ENCODE results near the gene SLK. TPM values are rescaled to one million over a fixed set of nuclear protein-coding genes. Genes with fewer than 3 reads are reported as not detected.

The SLK gene
- total RNA-seq, 1 experiment from 2014 or later, result 40.8 TPM

DNA sequence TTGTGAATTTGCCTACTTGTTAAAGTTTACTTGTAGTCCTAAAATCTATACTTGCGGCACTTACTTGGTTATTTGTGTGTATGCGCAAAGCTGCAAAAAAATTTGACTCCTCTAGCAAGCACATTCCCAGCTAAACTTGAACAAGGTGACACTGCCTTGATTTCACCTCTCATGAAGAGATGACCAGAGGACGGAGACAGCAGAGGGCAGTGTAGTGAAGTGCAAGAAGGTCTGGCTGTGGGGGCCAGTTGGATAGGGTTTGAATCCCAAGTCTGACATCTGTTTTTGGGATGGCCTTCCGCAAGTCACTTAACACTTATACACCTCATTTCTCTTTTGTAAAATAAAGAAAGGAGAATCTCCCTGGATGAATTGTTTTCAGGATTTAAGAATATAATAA is 15.7 kb downstream of the SLK start:
- in situ Hi-C loops (cut with HindIII; ENCODE audit: low pct_unique_long_range_greater_than_20kb, low sequenced_read_pairs), result no loop called here
- TF ChIP-seq, protein P1, sequence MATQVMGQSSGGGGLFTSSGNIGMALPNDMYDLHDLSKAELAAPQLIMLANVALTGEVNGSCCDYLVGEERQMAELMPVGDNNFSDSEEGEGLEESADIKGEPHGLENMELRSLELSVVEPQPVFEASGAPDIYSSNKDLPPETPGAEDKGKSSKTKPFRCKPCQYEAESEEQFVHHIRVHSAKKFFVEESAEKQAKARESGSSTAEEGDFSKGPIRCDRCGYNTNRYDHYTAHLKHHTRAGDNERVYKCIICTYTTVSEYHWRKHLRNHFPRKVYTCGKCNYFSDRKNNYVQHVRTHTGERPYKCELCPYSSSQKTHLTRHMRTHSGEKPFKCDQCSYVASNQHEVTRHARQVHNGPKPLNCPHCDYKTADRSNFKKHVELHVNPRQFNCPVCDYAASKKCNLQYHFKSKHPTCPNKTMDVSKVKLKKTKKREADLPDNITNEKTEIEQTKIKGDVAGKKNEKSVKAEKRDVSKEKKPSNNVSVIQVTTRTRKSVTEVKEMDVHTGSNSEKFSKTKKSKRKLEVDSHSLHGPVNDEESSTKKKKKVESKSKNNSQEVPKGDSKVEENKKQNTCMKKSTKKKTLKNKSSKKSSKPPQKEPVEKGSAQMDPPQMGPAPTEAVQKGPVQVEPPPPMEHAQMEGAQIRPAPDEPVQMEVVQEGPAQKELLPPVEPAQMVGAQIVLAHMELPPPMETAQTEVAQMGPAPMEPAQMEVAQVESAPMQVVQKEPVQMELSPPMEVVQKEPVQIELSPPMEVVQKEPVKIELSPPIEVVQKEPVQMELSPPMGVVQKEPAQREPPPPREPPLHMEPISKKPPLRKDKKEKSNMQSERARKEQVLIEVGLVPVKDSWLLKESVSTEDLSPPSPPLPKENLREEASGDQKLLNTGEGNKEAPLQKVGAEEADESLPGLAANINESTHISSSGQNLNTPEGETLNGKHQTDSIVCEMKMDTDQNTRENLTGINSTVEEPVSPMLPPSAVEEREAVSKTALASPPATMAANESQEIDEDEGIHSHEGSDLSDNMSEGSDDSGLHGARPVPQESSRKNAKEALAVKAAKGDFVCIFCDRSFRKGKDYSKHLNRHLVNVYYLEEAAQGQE (IDR thresholded peaks at IDR 0.05; ENCODE audit: insufficient read depth in 1 of 2, low read depth in 2 of 2, low read length in 1 of 2), result no peak
- TF ChIP-seq POLR2AphosphoS5 (IDR thresholded peaks at IDR 0.05; ENCODE audit: low read depth, low read length) (no peak), TCF7L2 (IDR thresholded peaks at IDR 0.05; ENCODE audit: low read depth, low read length) (no peak), SIN3A (IDR thresholded peaks at IDR 0.05; ENCODE audit: borderline replicate concordance, insufficient read depth, low read depth, low read length) (no peak)
- TF ChIP-seq, protein P2, sequence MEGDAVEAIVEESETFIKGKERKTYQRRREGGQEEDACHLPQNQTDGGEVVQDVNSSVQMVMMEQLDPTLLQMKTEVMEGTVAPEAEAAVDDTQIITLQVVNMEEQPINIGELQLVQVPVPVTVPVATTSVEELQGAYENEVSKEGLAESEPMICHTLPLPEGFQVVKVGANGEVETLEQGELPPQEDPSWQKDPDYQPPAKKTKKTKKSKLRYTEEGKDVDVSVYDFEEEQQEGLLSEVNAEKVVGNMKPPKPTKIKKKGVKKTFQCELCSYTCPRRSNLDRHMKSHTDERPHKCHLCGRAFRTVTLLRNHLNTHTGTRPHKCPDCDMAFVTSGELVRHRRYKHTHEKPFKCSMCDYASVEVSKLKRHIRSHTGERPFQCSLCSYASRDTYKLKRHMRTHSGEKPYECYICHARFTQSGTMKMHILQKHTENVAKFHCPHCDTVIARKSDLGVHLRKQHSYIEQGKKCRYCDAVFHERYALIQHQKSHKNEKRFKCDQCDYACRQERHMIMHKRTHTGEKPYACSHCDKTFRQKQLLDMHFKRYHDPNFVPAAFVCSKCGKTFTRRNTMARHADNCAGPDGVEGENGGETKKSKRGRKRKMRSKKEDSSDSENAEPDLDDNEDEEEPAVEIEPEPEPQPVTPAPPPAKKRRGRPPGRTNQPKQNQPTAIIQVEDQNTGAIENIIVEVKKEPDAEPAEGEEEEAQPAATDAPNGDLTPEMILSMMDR (IDR thresholded peaks at IDR 0.05), result peak; percentile 84
- CTCF ChIA-PET, result interaction anchor here (0.6 to 0.8 kb wide), 4 partner anchors 10 to 134 kb away, joined by 3 to 6 read pairs (median 5); no protein-coding TSS in a partner anchor
- intact Hi-C loops (cut with micrococcal nuclease; ENCODE audit: unreplicated experiment), result no loop called here
- DNase-seq (ENCODE audit: low read depth, low spot score) (no peak), ATAC-seq (peak; percentile 85)
- H3K36me3 ChIP-seq (ENCODE audit: control insufficient read depth, insufficient read depth, low read length), result no peaks in the 10 kb centered on the region
- peaks cover 21% of the 10 kb centered on the region for H3K4me1 ChIP-seq (ENCODE audit: control insufficient read depth, insufficient read depth, low read length)
- H3K4me3 ChIP-seq (ENCODE audit: low read depth in 2 of 2, low read length in 2 of 2), result no peak overlapping the region
- no peaks in the 10 kb centered on the region for H3K9me3 ChIP-seq (ENCODE audit: control insufficient read depth, insufficient read depth, low read depth, low read length)
- POLR2A ChIA-PET, result no interaction called here
- no peaks in the 10 kb centered on the region for H3K27me3 ChIP-seq (ENCODE audit: control insufficient read depth, insufficient read depth, low read length)
- no peak overlapping the region for H3K27ac ChIP-seq (ENCODE audit: low read length)
- BruUV-seq (replicated peaks), result no TSS peak

DNA sequence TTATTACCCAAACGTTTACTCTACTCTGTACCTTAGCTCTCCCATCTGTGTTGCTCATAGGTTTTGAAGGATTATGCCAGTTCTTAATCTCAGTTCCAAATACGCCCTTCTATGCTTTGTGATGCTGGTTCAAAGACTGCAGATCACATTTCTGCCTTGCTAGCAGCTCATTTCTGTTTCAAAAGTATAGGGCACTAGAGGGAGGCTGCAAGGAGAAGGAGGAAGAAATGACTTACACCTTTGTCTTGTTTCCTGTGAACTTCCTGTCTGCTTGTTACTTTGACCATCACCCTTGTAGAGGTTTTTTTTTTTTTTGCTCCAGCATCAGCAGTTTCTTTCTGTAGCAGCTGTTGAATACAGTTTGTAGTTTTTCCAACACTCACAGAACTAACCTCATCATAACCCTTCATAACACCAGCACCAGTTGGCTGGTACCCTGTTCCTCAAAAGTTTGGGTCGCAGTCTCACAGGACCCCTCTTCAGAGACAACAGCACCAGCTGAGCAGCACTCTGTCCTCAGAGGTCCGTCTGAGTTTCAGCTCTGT is 16.5 kb downstream of the SLK start:
- Histone ChIP-seq H3K27ac (ENCODE audit: low read length) (no peak overlapping the region), H3K9me3 (ENCODE audit: control insufficient read depth, insufficient read depth, low read depth, low read length) (no peaks in the 10 kb centered on the region), H3K27me3 (ENCODE audit: control insufficient read depth, insufficient read depth, low read length) (no peaks in the 10 kb centered on the region), H3K36me3 (ENCODE audit: control insufficient read depth, insufficient read depth, low read length) (no peaks in the 10 kb centered on the region), H3K4me3 (ENCODE audit: low read depth in 2 of 2, low read length in 2 of 2) (no peak overlapping the region), H3K4me1 (ENCODE audit: control insufficient read depth, insufficient read depth, low read length) (peaks cover 21% of the 10 kb centered on the region)
- ATAC-seq (peak; percentile 58; the same call in 1 of the 2 replicates), DNase-seq (ENCODE audit: low read depth, low spot score) (no peak)
- ChIA-PET CTCF (interaction anchor here (0.7 to 0.8 kb wide), 2 partner anchors 45 to 140 kb away, joined by 4 to 8 read pairs; no protein-coding TSS in a partner anchor), POLR2A (interaction anchor here (0.6 to 0.7 kb wide), 2 partner anchors 138 to 140 kb away, joined by 3 to 4 read pairs; no protein-coding TSS in a partner anchor)
- TF ChIP-seq, protein P2 (IDR thresholded peaks at IDR 0.05), result no peak
- TF ChIP-seq TCF7L2 (IDR thresholded peaks at IDR 0.05; ENCODE audit: low read depth, low read length) (no peak), POLR2AphosphoS5 (IDR thresholded peaks at IDR 0.05; ENCODE audit: low read depth, low read length) (no peak), SIN3A (IDR thresholded peaks at IDR 0.05; ENCODE audit: borderline replicate concordance, insufficient read depth, low read depth, low read length) (no peak)
- TF ChIP-seq, protein P1 (IDR thresholded peaks at IDR 0.05; ENCODE audit: insufficient read depth in 1 of 2, low read depth in 2 of 2, low read length in 1 of 2), result no peak
- in situ Hi-C loops (cut with HindIII; ENCODE audit: low pct_unique_long_range_greater_than_20kb, low sequenced_read_pairs) (no loop called here), intact Hi-C loops (cut with micrococcal nuclease; ENCODE audit: unreplicated experiment) (no loop called here)
- BruUV-seq (replicated peaks), result TSS peak; percentile 7

Data from Panc1 (cell line).